ENCODE measurements around the gene PTPN1. TPM values are rescaled to one million over a fixed set of nuclear protein-coding genes. Genes with fewer than 3 reads are reported as not detected.

PTPN1 gene
- total and polyA plus RNA-seq, 2 donors (not counting 3 experiments of a cell fraction or from before 2014, with no cell fraction given), result 41.1 to 64.3 TPM

- H3K36me3 ChIP-seq (ENCODE audit: control insufficient read depth in 2 of 2, extremely low read depth in 1 of 2, insufficient read depth in 2 of 2, low read length in 2 of 2), result peaks cover 0 to 2% of the 10 kb centered on the region in 2 experiments
- H3K27me3 ChIP-seq (ENCODE audit: control insufficient read depth in 2 of 2, insufficient read depth in 2 of 2, low read length in 2 of 2), result no peaks in the 10 kb centered on the region
- peak overlapping the region; percentile 85 for H3K9ac ChIP-seq (replicated peaks; ENCODE audit: extremely low read depth, insufficient read depth, low read length)
- intact Hi-C loops (cut with micrococcal nuclease), result loop anchor here (1.0 kb wide), 1 partner anchor 47 kb away; no protein-coding TSS in a partner anchor
- H3K9me3 ChIP-seq (replicated peaks; ENCODE audit: control insufficient read depth, insufficient read depth, low read length), result no peaks in the 10 kb centered on the region
- H3K4me1 ChIP-seq (ENCODE audit: control insufficient read depth, extremely low read depth, insufficient read depth, low read length), result peaks cover 38% of the 10 kb centered on the region
- POLR2A ChIA-PET, result interaction anchor here (0.7 to 2.6 kb wide), 6 partner anchors 13 to 59 kb away, joined by 3 to 16 read pairs (median 4); no protein-coding TSS in a partner anchor
- peak overlapping the region in 2 of 3 experiments; percentile 3 to 88 for H3K4me3 ChIP-seq (replicated peaks in 1 of 3; ENCODE audit: insufficient read depth in 1 of 3, low read depth in 1 of 3, low read length in 3 of 3)
- no peaks in the 10 kb centered on the region for H4K20me1 ChIP-seq (replicated peaks; ENCODE audit: control insufficient read depth, extremely low read depth, insufficient read depth, low read length)
- H2AFZ ChIP-seq (ENCODE audit: low read depth, low read length), result no peak overlapping the region
- peaks cover 85% of the 10 kb centered on the region for H3K79me2 ChIP-seq (ENCODE audit: control insufficient read depth, insufficient read depth, low read length)
- CTCF ChIA-PET, result interaction anchor here (1.1 to 8.7 kb wide), 9 partner anchors 12 to 59 kb away, joined by 3 to 133 read pairs (median 10); no protein-coding TSS in a partner anchor
- BruUV-seq (replicated peaks), result TSS peak; percentile 0
- no peak for FAIRE-seq
- dilution Hi-C loops (cut with MboI; ENCODE audit: extremely low pct_ligation_motif_present, low sequenced_read_pairs), result no loop called here
- no peaks in the 10 kb centered on the region for H3K9me1 ChIP-seq (replicated peaks; ENCODE audit: control insufficient read depth, extremely low read depth, insufficient read depth, low read length)
- peak overlapping the region; percentile 97 for H3K27ac ChIP-seq (ENCODE audit: insufficient read depth, low read depth, low read length)
- TF ChIP-seq JUN (IDR thresholded peaks at IDR 0.05; ENCODE audit: borderline replicate concordance, insufficient read depth, insufficient read length, low read depth), result no peak
- no peak for TF ChIP-seq EZH2 (IDR thresholded peaks at IDR 0.05; ENCODE audit: borderline replicate concordance, low read depth, low read length, severe bottlenecking)
- no peak for TF ChIP-seq CTCF (IDR thresholded peaks at IDR 0.05; ENCODE audit: extremely low read depth in 1 of 2, insufficient read depth in 1 of 2, low read depth in 1 of 2, low read length in 2 of 2)
- TF ChIP-seq GATA2 (IDR thresholded peaks at IDR 0.05; ENCODE audit: insufficient read depth, insufficient read length, low read depth, low read length), result no peak
- TF ChIP-seq, protein P1, sequence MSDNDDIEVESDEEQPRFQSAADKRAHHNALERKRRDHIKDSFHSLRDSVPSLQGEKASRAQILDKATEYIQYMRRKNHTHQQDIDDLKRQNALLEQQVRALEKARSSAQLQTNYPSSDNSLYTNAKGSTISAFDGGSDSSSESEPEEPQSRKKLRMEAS (IDR thresholded peaks at IDR 0.05; ENCODE audit: insufficient read depth, insufficient read length), result no peak
- no peak for TF ChIP-seq FOS (IDR thresholded peaks at IDR 0.05; ENCODE audit: borderline replicate concordance, insufficient read depth, low read length)
- TF ChIP-seq MYC (IDR thresholded peaks at IDR 0.05; ENCODE audit: low read depth, low read length), result no peak
- no peak for TF ChIP-seq POLR2A (IDR thresholded peaks at IDR 0.05; ENCODE audit: low read depth, low read length)
- TF ChIP-seq POLR2AphosphoS5 (IDR thresholded peaks at IDR 0.05; ENCODE audit: insufficient read depth, low read depth, low read length), result no peak
- no peak for DNase-seq (ENCODE audit: low read depth, low spot score)
- H3K4me2 ChIP-seq (ENCODE audit: insufficient read depth, low read length), result peak overlapping the region; percentile 97
Measured at GRCh38 chr20:50514035-50514337, 3.8 kb downstream of the PTPN1 start.

Measured in endothelial cell of umbilical vein (primary cell).